Measurements from ENCODE around the gene SBF2.
A peak's percentile ranks its signal among the peaks of the same experiment; 100 is the strongest.
"Not testable (repeated sequence)": the region's sequence is repeated elsewhere in the genome, so short reads cannot be mapped to it uniquely, and the experiment has no call there.

Gene SBF2

GRCh38 chr11:10002221-10002620, 291.8 kb downstream of the SBF2 start:
- TF ChIP-seq EZH2phosphoT487 (IDR thresholded peaks at IDR 0.05; ENCODE audit: borderline replicate concordance, low read length) (no peak), CTCF (IDR thresholded peaks at IDR 0.05; ENCODE audit: low read depth, low read length, poor library complexity, severe bottlenecking) (no peak)

GRCh38 chr11:9992306-9992705, 301.7 kb downstream of the SBF2 start:
- H3F3A ChIP-seq (ENCODE audit: control insufficient read depth, insufficient read depth) = no peaks in the 10 kb centered on the region
- H3K27me3 ChIP-seq (ENCODE audit: control insufficient read depth, low read length) = no peaks in the 10 kb centered on the region
- peaks cover 4% of the 10 kb centered on the region for H3K4me1 ChIP-seq (ENCODE audit: control insufficient read depth, low read length)
- H3K9me3 ChIP-seq (ENCODE audit: control insufficient read depth, insufficient read depth, low read length) = no peaks in the 10 kb centered on the region
- H3K4me3 ChIP-seq (ENCODE audit: low read length) = no peak overlapping the region
- no peaks in the 10 kb centered on the region for H4K20me1 ChIP-seq (ENCODE audit: control insufficient read depth, insufficient read depth, low read depth, low read length)
- no peaks in the 10 kb centered on the region for H3K79me2 ChIP-seq (ENCODE audit: control insufficient read depth, low read length)
- TF ChIP-seq CTCF (IDR thresholded peaks at IDR 0.05; ENCODE audit: low read depth, low read length, poor library complexity, severe bottlenecking) = no peak
- no peak for TF ChIP-seq EZH2phosphoT487 (IDR thresholded peaks at IDR 0.05; ENCODE audit: borderline replicate concordance, low read length)
- no peaks in the 10 kb centered on the region for H3K36me3 ChIP-seq (ENCODE audit: control insufficient read depth, low read length)
- H3K4me2 ChIP-seq (ENCODE audit: low read length) = no peak overlapping the region
- H3K9me2 ChIP-seq (replicated peaks; ENCODE audit: control insufficient read depth, low read length) = no peaks in the 10 kb centered on the region
- no peak overlapping the region for H3K27ac ChIP-seq (ENCODE audit: low read depth, low read length)

More at GRCh38 chr11:10002221-10002620, 291.8 kb downstream of the SBF2 start:
- Histone ChIP-seq H3K4me2 (ENCODE audit: low read length) (no peak overlapping the region), H3K27ac (ENCODE audit: low read depth, low read length) (no peak overlapping the region), H3K4me1 (ENCODE audit: control insufficient read depth, low read length) (no peaks in the 10 kb centered on the region), H3K9me3 (ENCODE audit: control insufficient read depth, insufficient read depth, low read length) (no peaks in the 10 kb centered on the region), H3K79me2 (ENCODE audit: control insufficient read depth, low read length) (no peaks in the 10 kb centered on the region), H3K4me3 (ENCODE audit: low read length) (no peak overlapping the region), H3K27me3 (ENCODE audit: control insufficient read depth, low read length) (no peaks in the 10 kb centered on the region), H3K9me2 (replicated peaks; ENCODE audit: control insufficient read depth, low read length) (no peaks in the 10 kb centered on the region), H3K36me3 (ENCODE audit: control insufficient read depth, low read length) (no peaks in the 10 kb centered on the region), H4K20me1 (ENCODE audit: control insufficient read depth, insufficient read depth, low read depth, low read length) (no peaks in the 10 kb centered on the region), H3F3A (ENCODE audit: control insufficient read depth, insufficient read depth) (no peaks in the 10 kb centered on the region)

- H3K79me2 ChIP-seq (ENCODE audit: control insufficient read depth, low read length) = no peaks in the 10 kb centered on the region
- no peaks in the 10 kb centered on the region for H3K9me3 ChIP-seq (ENCODE audit: control insufficient read depth, insufficient read depth, low read length)
- H3K27me3 ChIP-seq (ENCODE audit: control insufficient read depth, low read length) = no peaks in the 10 kb centered on the region
- H3K9me2 ChIP-seq (replicated peaks; ENCODE audit: control insufficient read depth, low read length) = no peaks in the 10 kb centered on the region
- no peak overlapping the region for H3K4me2 ChIP-seq (ENCODE audit: low read length)
- TF ChIP-seq CTCF (IDR thresholded peaks at IDR 0.05; ENCODE audit: low read depth, low read length, poor library complexity, severe bottlenecking) (no peak), EZH2phosphoT487 (IDR thresholded peaks at IDR 0.05; ENCODE audit: borderline replicate concordance, low read length) (no peak)
- no peak overlapping the region for H3K27ac ChIP-seq (ENCODE audit: low read depth, low read length)
- H3K36me3 ChIP-seq (ENCODE audit: control insufficient read depth, low read length) = no peaks in the 10 kb centered on the region
- H3F3A ChIP-seq (ENCODE audit: control insufficient read depth, insufficient read depth) = no peaks in the 10 kb centered on the region
- H3K4me1 ChIP-seq (ENCODE audit: control insufficient read depth, low read length) = peaks cover 10% of the 10 kb centered on the region
- H4K20me1 ChIP-seq (ENCODE audit: control insufficient read depth, insufficient read depth, low read depth, low read length) = no peaks in the 10 kb centered on the region
- H3K4me3 ChIP-seq (ENCODE audit: low read length) = no peak overlapping the region
Observed at GRCh38 chr11:9990221-9990973, 303.6 kb downstream of the SBF2 start.

- H4K20me1 ChIP-seq (ENCODE audit: control insufficient read depth, insufficient read depth, low read depth, low read length); H3K9me3 ChIP-seq (ENCODE audit: control insufficient read depth, insufficient read depth, low read length); H3K27me3 ChIP-seq (ENCODE audit: control insufficient read depth, low read length); H3K79me2 ChIP-seq (ENCODE audit: control insufficient read depth, low read length); H3K9me2 ChIP-seq (replicated peaks; ENCODE audit: control insufficient read depth, low read length); H3K36me3 ChIP-seq (ENCODE audit: control insufficient read depth, low read length); H3F3A ChIP-seq (ENCODE audit: control insufficient read depth, insufficient read depth); H3K27ac ChIP-seq (ENCODE audit: low read depth, low read length): not testable (repeated sequence)
- Histone ChIP-seq H3K4me3 (ENCODE audit: low read length) (peak overlapping the region; percentile 10; the same call in 1 of the 2 replicates), H3K4me1 (ENCODE audit: control insufficient read depth, low read length) (peaks cover 10% of the 10 kb centered on the region), H3K4me2 (ENCODE audit: low read length) (peak overlapping the region; percentile 33)
Observed at GRCh38 chr11:9987303-9987702, 306.7 kb downstream of the SBF2 start.
